Measurements from ENCODE around the gene MGAT4D.

- no peak for TF ChIP-seq CTCF (IDR thresholded peaks at IDR 0.05)
- TF ChIP-seq ZFX (IDR thresholded peaks at IDR 0.05; ENCODE audit: borderline replicate concordance) = no peak
Measured at GRCh38 chr4:140408974-140409373, 89.1 kb downstream of the MGAT4D start.

Measured in 22Rv1 (cell line).